ENCODE measurements around the gene WFDC1.

Gene WFDC1

GRCh38 chr16:84379008-84379708 lies 84.5 kb downstream of the WFDC1 start:
- DNase-seq: no peak
